GM12878 (cell line): ENCODE data around the gene ZNF100. TPM values are rescaled to one million over a fixed set of nuclear protein-coding genes. Genes with fewer than 3 reads are reported as not detected.

Experiments used
- ATAC-seq: fragments of 200-7000 bp; cut with Tn5 transposase; 3 replicates; pipeline ENCODE4 v1.9.1; 2020; ENCODE audit warnings: mild to moderate bottlenecking, moderate library complexity
- BruUV-seq: library from RNA; stranded (reverse); fragments of 400-500 nt; replicated peaks from 2 replicates; lab custom pipeline; 2021; lab: Mats Ljungman, UMichigan
- CTCF ChIA-PET: fragments of 300-600 bp; sonication (Branson Sonifier 250); formaldehyde crosslinking; extraction: SDS; loops from one replicate; lab custom pipeline; 2021; ENCODE audit warnings: inconsistent platforms; lab: Yijun Ruan, JAX
- POLR2A ChIA-PET: fragments of 350-600 bp; formaldehyde crosslinking; extraction: SDS; loops from one replicate; lab custom pipeline; 2021; ENCODE audit warnings: inconsistent platforms; lab: Charles Lee
- RAD21 ChIA-PET: fragments of 300-600 bp; sonication (Branson Sonifier 250); formaldehyde crosslinking; loops from one replicate; lab custom pipeline; 2023; ENCODE audit warnings: antibody characterized with exemption; ENCODE audit not compliant: unreplicated experiment; lab: Charles Lee
- SMC1A ChIA-PET: fragments of 300-600 bp; sonication (Branson Sonifier 250); formaldehyde crosslinking; loops from one replicate; lab custom pipeline; 2023; ENCODE audit not compliant: unreplicated experiment, uncharacterized antibody; lab: Charles Lee
- DNase-seq: peaks from one replicate; pipeline ENCODE4 v3.0.0-alpha.2; 2011; ENCODE audit warnings: low read depth, low spot score
- FAIRE-seq: peaks from 3 replicates; lab custom pipeline; 2011; peaks lifted over from hg19 to GRCh38; lab: Jason Lieb, UNC
- H2AFZ ChIP-seq: 2 replicates; pipeline ENCODE4 v1.6.0; 2011; ENCODE audit warnings: low read depth, low read length, control low read depth; ENCODE audit not compliant: control insufficient read depth
- H3K27ac ChIP-seq: 2 replicates; pipeline ENCODE4 v1.5.1; 2011; ENCODE audit warnings: control low read depth; ENCODE audit not compliant: control insufficient read depth, insufficient read depth
- H3K27me3 ChIP-seq, 2 experiments: replicated peaks in 1 of 2; 2 replicates each; pipeline versions ENCODE4 v1.6.0 to v1.6.1; 2011; ENCODE audit warnings: low read length in 1 of 2; ENCODE audit not compliant: control insufficient read depth in 2 of 2, insufficient read depth in 2 of 2
- H3K36me3 ChIP-seq, 2 experiments: 2 replicates each; pipeline ENCODE4 v1.5.1; 2011; ENCODE audit warnings: low read length in 1 of 2; ENCODE audit not compliant: control insufficient read depth in 2 of 2, insufficient read depth in 2 of 2
- H3K4me1 ChIP-seq: 2 replicates; pipeline ENCODE4 v1.6.1; 2011; ENCODE audit warnings: mild to moderate bottlenecking, low read length, moderate library complexity, mixed read lengths; ENCODE audit not compliant: control insufficient read depth, insufficient read depth
- H3K4me2 ChIP-seq: 2 replicates; pipeline ENCODE4 v1.6.0; 2011; ENCODE audit warnings: control low read depth; ENCODE audit not compliant: control insufficient read depth, insufficient read depth
- H3K4me3 ChIP-seq: fragments of 200-600 bp; sonication (generic); 2 replicates; pipeline ENCODE4 v1.5.1; 2016
- H3K79me2 ChIP-seq: 2 replicates; pipeline ENCODE4 v1.6.0; 2011; ENCODE audit warnings: low read length; ENCODE audit not compliant: control insufficient read depth, insufficient read depth
- H3K9ac ChIP-seq: 2 replicates; pipeline ENCODE4 v1.8.0; 2011; ENCODE audit warnings: low read length, control low read depth, mixed read lengths; ENCODE audit not compliant: control insufficient read depth, insufficient read depth
- H3K9me3 ChIP-seq: replicated peaks from 3 replicates; pipeline ENCODE4 v1.5.1; 2011; ENCODE audit warnings: mild to moderate bottlenecking, low read length; ENCODE audit not compliant: control insufficient read depth, insufficient read depth
- H4K20me1 ChIP-seq: 2 replicates; pipeline ENCODE4 v1.6.0; 2011; ENCODE audit not compliant: control insufficient read depth, insufficient read depth
- ATF7 ChIP-seq: fragments of 450-650 bp; IDR thresholded peaks from 2 replicates; pipeline ENCODE4 v1.6.1; 2016; ENCODE audit warnings: low read depth, mild to moderate bottlenecking
- BHLHE40 ChIP-seq, 2 experiments: fragments of 450-650 bp in 1 of 2; IDR thresholded peaks; 2 replicates each; pipeline ENCODE4 v1.6.1; 2011 to 2017; ENCODE audit warnings: low read depth in 2 of 2, borderline replicate concordance in 1 of 2, improper control_type of control experiment in 1 of 2, low read length in 1 of 2, mild to moderate bottlenecking in 1 of 2
- BMI1 ChIP-seq: fragments of 450-650 bp; IDR thresholded peaks from 2 replicates; pipeline ENCODE4 v1.6.1; 2016; ENCODE audit warnings: mild to moderate bottlenecking, moderate library complexity, borderline replicate concordance
- BRCA1 ChIP-seq: IDR thresholded peaks from 2 replicates; pipeline ENCODE4 v1.6.1; 2011; ENCODE audit warnings: low read depth, low read length, improper control_type of control experiment
- EP300 ChIP-seq, 2 experiments: fragments of 150-350 bp in 1 of 2; IDR thresholded peaks; 2 replicates each; pipeline ENCODE4 v1.6.1; 2011 to 2012; ENCODE audit warnings: low read depth in 2 of 2, low read length in 2 of 2, borderline replicate concordance in 1 of 2, improper control_type of control experiment in 1 of 2, inconsistent platforms in 1 of 2; ENCODE audit not compliant: control insufficient read depth in 1 of 2
- ESRRA ChIP-seq: IDR thresholded peaks from 2 replicates; pipeline ENCODE4 v1.6.1; 2012; ENCODE audit warnings: mild to moderate bottlenecking, low read length, improper control_type of control experiment
- GATAD2B ChIP-seq: fragments of 450-650 bp; conservative IDR thresholded peaks from 2 replicates; pipeline ENCODE4 v1.6.1; 2017; ENCODE audit warnings: low read depth, mild to moderate bottlenecking, moderate library complexity
- HCFC1 ChIP-seq: fragments of 150-350 bp; IDR thresholded peaks from 2 replicates; pipeline ENCODE4 v1.6.1; 2014; ENCODE audit warnings: low read length
- HDAC6 ChIP-seq: fragments of 200-600 bp; sonication (generic); IDR thresholded peaks from one replicate; pipeline ENCODE4 v1.8.0; 2017; ENCODE audit warnings: antibody characterized with exemption; ENCODE audit not compliant: unreplicated experiment
- MXI1 ChIP-seq: fragments of 150-350 bp; IDR thresholded peaks from 2 replicates; pipeline ENCODE4 v1.6.1; 2011; ENCODE audit warnings: low read depth, mild to moderate bottlenecking, inconsistent platforms, low read length, improper control_type of control experiment
- MYB ChIP-seq: fragments of 150-350 bp; IDR thresholded peaks from 2 replicates; pipeline ENCODE4 v1.6.1; 2014; ENCODE audit warnings: mild to moderate bottlenecking, low read depth, low read length, borderline replicate concordance
- NBN ChIP-seq: fragments of 450-650 bp; IDR thresholded peaks from 2 replicates; pipeline ENCODE4 v1.6.1; 2016
- NR2C2 ChIP-seq: IDR thresholded peaks from 2 replicates; pipeline ENCODE4 v1.6.1; 2011; ENCODE audit warnings: borderline replicate concordance, low read depth; ENCODE audit not compliant: control insufficient read depth, insufficient read length
- PAX5 ChIP-seq: IDR thresholded peaks from 2 replicates; pipeline ENCODE4 v1.6.1; 2011; ENCODE audit warnings: low read depth, low read length, borderline replicate concordance
- TCF3 ChIP-seq: IDR thresholded peaks from 2 replicates; pipeline ENCODE4 v1.6.1; 2012; ENCODE audit warnings: low read depth, mild to moderate bottlenecking, low read length, borderline replicate concordance; ENCODE audit not compliant: insufficient read depth
- WGBS: methylation state at CpG from one replicate; pipeline ENCODE4 v1.1.6; 2016; ENCODE audit warnings: low lambda C conversion rate; ENCODE audit not compliant: insufficient replicate concordance, insufficient coverage; ENCODE audit errors: missing lambda C conversion rate; 5-methylcytosine and 5-hydroxymethylcytosine counted together
- in situ Hi-C: fragments of 300-500 bp; cut with MboI; formaldehyde crosslinking; loops from 9 replicates; pipeline ENCODE4 v1.14.3; 2018; ENCODE audit warnings: mixed read lengths
- intact Hi-C: fragments of 100-400 bp; cut with micrococcal nuclease; formaldehyde crosslinking; loops from one replicate; pipeline ENCODE4 v1.14.2; 2022; ENCODE audit not compliant: unreplicated experiment
- polyA plus RNA-seq, 11 experiments: library from polyadenylated mRNA; depleted of rRNA in 4 of 11; unstranded in 6 of 11; stranded (reverse) in 5 of 11; fragments of >200 nt; fragmentation: Nextera tagmentation in 4 of 11; fragmentation: Illumina TruSeq in 1 of 11; extraction: Ambion mirVana in 4 of 11; extraction: Trizol in 1 of 11; gene quantifications; 1 replicate in 1 of 11; 2 replicates in 10 of 11; pipeline versions ENCODE4 v1.2.1 to v1.2.3, GENCODE V29; 2011 to 2016; ENCODE audit warnings: inconsistent platforms in 2 of 11, missing spikeins in 2 of 11, low read depth in 1 of 11
- total RNA-seq, 4 experiments: library from RNA; depleted of rRNA in 3 of 4; stranded (reverse); fragments of >200 nt in 3 of 4; fragmentation: Illumina TruSeq in 1 of 4; extraction: Trizol in 1 of 4; gene quantifications; 2 replicates each; pipeline versions ENCODE4 v1.2.1 to v1.2.3, GENCODE V29; 2013 to 2021
- TF ChIP-seq, protein P1 (sequence below): fragments of 450-650 bp; IDR thresholded peaks from 2 replicates; pipeline ENCODE4 v1.6.1; 2017; ENCODE audit warnings: mild to moderate bottlenecking, moderate library complexity
- TF ChIP-seq, protein P2 (sequence below): IDR thresholded peaks from 2 replicates; pipeline ENCODE4 v1.6.1; 2011; ENCODE audit warnings: borderline replicate concordance, low read depth, mild to moderate bottlenecking, moderate library complexity, low read length; ENCODE audit not compliant: insufficient read depth, poor library complexity, severe bottlenecking
- TF ChIP-seq, protein P3 (sequence below): IDR thresholded peaks from 2 replicates; pipeline ENCODE4 v1.6.1; 2012; ENCODE audit warnings: low read depth, low read length, improper control_type of control experiment

Gene ZNF100
- total and polyA plus RNA-seq, 10 of the 15 experiments (the other 5 are each of a cell fraction or from before 2014, with no cell fraction given) = 3.0 to 18.2 (median 9.4) TPM

DNA sequence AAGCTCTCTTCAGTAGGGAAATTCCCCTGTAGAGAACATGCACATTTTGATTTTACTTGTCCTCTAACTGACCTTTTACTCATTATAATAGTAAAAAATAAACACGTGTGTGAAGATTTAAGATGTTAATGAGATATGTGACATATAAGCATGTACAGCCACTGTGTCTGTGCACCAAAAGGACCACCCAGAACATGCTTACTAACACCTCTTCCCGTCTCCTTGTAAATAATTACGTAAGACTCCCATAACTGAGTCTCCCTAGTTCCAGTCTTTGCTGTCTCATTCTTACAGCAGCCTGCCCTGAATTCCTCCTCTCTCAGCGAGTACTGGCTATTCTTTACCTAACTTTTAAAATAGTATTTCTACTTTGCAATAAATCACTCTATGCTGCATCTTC is 53.6 kb downstream of the ZNF100 start (continued):
- TF ChIP-seq ATF7 (no peak), ESRRA (no peak), NR2C2 (no peak), HDAC6 (no peak), BHLHE40 (IDR thresholded peaks at IDR 0.05; ENCODE audit: borderline replicate concordance in 1 of 2, low read depth in 2 of 2, low read length in 1 of 2) (no peak)

DNA sequence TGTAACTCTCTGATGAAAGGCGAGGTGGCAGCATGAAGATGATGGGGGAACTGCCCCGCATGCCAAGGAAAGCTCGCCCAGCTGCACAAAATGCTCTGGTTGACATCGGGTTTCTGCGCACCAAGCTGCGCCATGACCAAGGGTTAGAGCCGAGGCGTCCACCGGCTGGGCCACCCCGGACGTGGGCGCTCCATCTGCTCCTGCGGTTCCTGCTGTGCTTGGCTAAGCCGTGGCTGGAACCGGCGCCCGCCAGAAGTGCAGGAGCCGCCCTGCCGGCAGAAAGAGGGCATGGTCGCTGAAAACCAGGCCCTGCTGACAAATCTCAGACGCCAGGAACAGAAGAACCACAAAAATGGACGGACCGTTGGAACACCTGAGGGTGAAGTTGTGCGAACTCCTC is 57.9 kb downstream of the ZNF100 start:
- H3K27ac ChIP-seq = no peak overlapping the region
- POLR2A ChIA-PET = no interaction called here
- no TSS peak for BruUV-seq
- CTCF ChIA-PET = no interaction called here
- in situ Hi-C loops = no loop called here
- no peak overlapping the region for H3K4me2 ChIP-seq
- intact Hi-C loops = no loop called here
- SMC1A ChIA-PET = no interaction called here
- H3K79me2 ChIP-seq = no peaks in the 10 kb centered on the region
- ATAC-seq (no peak), DNase-seq (no peak), FAIRE-seq (no peak)
- no peaks in the 10 kb centered on the region for H3K27me3 ChIP-seq
- H3K36me3 ChIP-seq = no peaks in the 10 kb centered on the region
- no peaks in the 10 kb centered on the region for H4K20me1 ChIP-seq
- RAD21 ChIA-PET = no interaction called here
- H3K9me3 ChIP-seq = no peaks in the 10 kb centered on the region; the same call in 2 of the 3 replicates
- H3K4me1 ChIP-seq = no peaks in the 10 kb centered on the region
- no peak overlapping the region for H3K4me3 ChIP-seq
- no peak overlapping the region for H3K9ac ChIP-seq
- WGBS = 81% methylated on average over 24 of the region's 24 CpGs
- H2AFZ ChIP-seq = no peak overlapping the region
- TF ChIP-seq BRCA1 (no peak), TCF3 (no peak), BMI1 (no peak), NBN (no peak), HCFC1 (no peak), MXI1 (no peak), EP300 (IDR thresholded peaks at IDR 0.05; ENCODE audit: borderline replicate concordance in 1 of 2, control insufficient read depth in 1 of 2, low read depth in 2 of 2, low read length in 2 of 2) (no peak), GATAD2B (no peak), ESRRA (no peak), PAX5 (no peak), MYB (no peak)
- TF ChIP-seq, protein P1, sequence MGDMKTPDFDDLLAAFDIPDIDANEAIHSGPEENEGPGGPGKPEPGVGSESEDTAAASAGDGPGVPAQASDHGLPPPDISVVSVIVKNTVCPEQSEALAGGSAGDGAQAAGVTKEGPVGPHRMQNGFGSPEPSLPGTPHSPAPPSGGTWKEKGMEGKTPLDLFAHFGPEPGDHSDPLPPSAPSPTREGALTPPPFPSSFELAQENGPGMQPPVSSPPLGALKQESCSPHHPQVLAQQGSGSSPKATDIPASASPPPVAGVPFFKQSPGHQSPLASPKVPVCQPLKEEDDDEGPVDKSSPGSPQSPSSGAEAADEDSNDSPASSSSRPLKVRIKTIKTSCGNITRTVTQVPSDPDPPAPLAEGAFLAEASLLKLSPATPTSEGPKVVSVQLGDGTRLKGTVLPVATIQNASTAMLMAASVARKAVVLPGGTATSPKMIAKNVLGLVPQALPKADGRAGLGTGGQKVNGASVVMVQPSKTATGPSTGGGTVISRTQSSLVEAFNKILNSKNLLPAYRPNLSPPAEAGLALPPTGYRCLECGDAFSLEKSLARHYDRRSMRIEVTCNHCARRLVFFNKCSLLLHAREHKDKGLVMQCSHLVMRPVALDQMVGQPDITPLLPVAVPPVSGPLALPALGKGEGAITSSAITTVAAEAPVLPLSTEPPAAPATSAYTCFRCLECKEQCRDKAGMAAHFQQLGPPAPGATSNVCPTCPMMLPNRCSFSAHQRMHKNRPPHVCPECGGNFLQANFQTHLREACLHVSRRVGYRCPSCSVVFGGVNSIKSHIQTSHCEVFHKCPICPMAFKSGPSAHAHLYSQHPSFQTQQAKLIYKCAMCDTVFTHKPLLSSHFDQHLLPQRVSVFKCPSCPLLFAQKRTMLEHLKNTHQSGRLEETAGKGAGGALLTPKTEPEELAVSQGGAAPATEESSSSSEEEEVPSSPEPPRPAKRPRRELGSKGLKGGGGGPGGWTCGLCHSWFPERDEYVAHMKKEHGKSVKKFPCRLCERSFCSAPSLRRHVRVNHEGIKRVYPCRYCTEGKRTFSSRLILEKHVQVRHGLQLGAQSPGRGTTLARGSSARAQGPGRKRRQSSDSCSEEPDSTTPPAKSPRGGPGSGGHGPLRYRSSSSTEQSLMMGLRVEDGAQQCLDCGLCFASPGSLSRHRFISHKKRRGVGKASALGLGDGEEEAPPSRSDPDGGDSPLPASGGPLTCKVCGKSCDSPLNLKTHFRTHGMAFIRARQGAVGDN = no peak
- TF ChIP-seq, protein P2, sequence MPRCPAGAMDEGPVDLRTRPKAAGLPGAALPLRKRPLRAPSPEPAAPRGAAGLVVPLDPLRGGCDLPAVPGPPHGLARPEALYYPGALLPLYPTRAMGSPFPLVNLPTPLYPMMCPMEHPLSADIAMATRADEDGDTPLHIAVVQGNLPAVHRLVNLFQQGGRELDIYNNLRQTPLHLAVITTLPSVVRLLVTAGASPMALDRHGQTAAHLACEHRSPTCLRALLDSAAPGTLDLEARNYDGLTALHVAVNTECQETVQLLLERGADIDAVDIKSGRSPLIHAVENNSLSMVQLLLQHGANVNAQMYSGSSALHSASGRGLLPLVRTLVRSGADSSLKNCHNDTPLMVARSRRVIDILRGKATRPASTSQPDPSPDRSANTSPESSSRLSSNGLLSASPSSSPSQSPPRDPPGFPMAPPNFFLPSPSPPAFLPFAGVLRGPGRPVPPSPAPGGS = no peak
- TF ChIP-seq, protein P3, sequence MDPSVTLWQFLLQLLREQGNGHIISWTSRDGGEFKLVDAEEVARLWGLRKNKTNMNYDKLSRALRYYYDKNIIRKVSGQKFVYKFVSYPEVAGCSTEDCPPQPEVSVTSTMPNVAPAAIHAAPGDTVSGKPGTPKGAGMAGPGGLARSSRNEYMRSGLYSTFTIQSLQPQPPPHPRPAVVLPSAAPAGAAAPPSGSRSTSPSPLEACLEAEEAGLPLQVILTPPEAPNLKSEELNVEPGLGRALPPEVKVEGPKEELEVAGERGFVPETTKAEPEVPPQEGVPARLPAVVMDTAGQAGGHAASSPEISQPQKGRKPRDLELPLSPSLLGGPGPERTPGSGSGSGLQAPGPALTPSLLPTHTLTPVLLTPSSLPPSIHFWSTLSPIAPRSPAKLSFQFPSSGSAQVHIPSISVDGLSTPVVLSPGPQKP = no peak
